ENCODE measurements around the gene TOMM6. TPM values are rescaled to one million over a fixed set of nuclear protein-coding genes. Genes with fewer than 3 reads are reported as not detected.
A peak's percentile ranks its signal among the peaks of the same experiment; 100 is the strongest.

TOMM6 gene
- total RNA-seq (100 to 1,000 TPM; 118 to 126 TPM), polyA plus RNA-seq (100 to 1,000 TPM; 301 to 353 TPM)

GRCh38 chr6:41787219-41787917 lies at the start of gene TOMM6:
TOMM6 (plus strand) TSS chr6:41787694; CDS start chr6:41787698, 4 bp downstream.
- Mint-ChIP-seq H3K27ac (peak within 1 kb of the TSS; percentile 92 to 98 (median 98)), H3K9me3 (peaks cover 0 to 2% (median 0%) of the 10 kb centered on the region in 8 donors), H3K36me3 (peaks cover 19 to 39% of the 10 kb centered on the region in 2 donors), H3K27me3 (peaks cover 0 to 3% of the 10 kb centered on the region in 2 donors), H3K4me1 (peaks cover 7 to 29% (median 12%) of the 10 kb centered on the region in 4 donors), H3K4me3 (peak within 1 kb of the TSS; percentile 95 to 99 (median 98))
- intact Hi-C loops (cut with micrococcal nuclease), result loop anchor here (1.0 to 10.0 kb wide), 12 partner anchors 8 to 1842 kb away; partner anchors contain the start of genes BYSL, CCND3, FRS3 and GTPBP2
- Histone ChIP-seq H3K4me3 (ENCODE audit: low read length in 2 of 2) (peak within 1 kb of the TSS; percentile 84 to 100), H3K36me3 (ENCODE audit: insufficient read depth, low read length) (peaks cover 30% of the 10 kb centered on the region), H3K4me1 (ENCODE audit: insufficient read depth, low read length) (peaks cover 16% of the 10 kb centered on the region), H3K27ac (ENCODE audit: low read depth, low read length) (peak within 1 kb of the TSS; percentile 90), H3K9me3 (ENCODE audit: control insufficient read depth in 1 of 2, low read length in 2 of 2) (no peaks in the 10 kb centered on the region), H3K27me3 (ENCODE audit: insufficient read depth, low read length) (no peaks in the 10 kb centered on the region)
- ChIA-PET POLR2A (ENCODE audit: partially characterized antibody) (interaction anchor here (0.9 to 5.5 kb wide), 27 partner anchors 8 to 1842 kb away, joined by 3 to 126 read pairs (median 4); partner anchors contain the start of genes BYSL, CCND3, CNPY3 and MED20), CTCF (ENCODE audit: partially characterized antibody) (interaction anchor here (0.7 to 9.8 kb wide), 24 partner anchors 8 to 1640 kb away, joined by 3 to 178 read pairs (median 4); partner anchors contain the start of genes ABCC10, BYSL, MED20 and TAF8)
- DNase-seq, result peak; percentile 93 to 95 (median 94)

- no peaks in the 10 kb centered on the region for H3K9me3 Mint-ChIP-seq
- no peak overlapping the region for H3K27ac Mint-ChIP-seq
- no peak for DNase-seq
- ChIA-PET CTCF (ENCODE audit: partially characterized antibody) (no interaction called here), POLR2A (ENCODE audit: partially characterized antibody) (interaction anchor here (1.9 kb wide), 1 partner anchor 47 kb away, joined by 4 read pairs; no protein-coding TSS in a partner anchor)
- H3K4me1 Mint-ChIP-seq, result peaks cover 0 to 6% (median 3%) of the 10 kb centered on the region in 4 donors
- Histone ChIP-seq H3K36me3 (ENCODE audit: insufficient read depth, low read length) (no peaks in the 10 kb centered on the region), H3K27me3 (ENCODE audit: insufficient read depth, low read length) (no peaks in the 10 kb centered on the region), H3K27ac (ENCODE audit: low read depth, low read length) (no peak overlapping the region), H3K4me1 (ENCODE audit: insufficient read depth, low read length) (peaks cover 4% of the 10 kb centered on the region), H3K4me3 (ENCODE audit: low read length in 2 of 2) (no peak overlapping the region), H3K9me3 (ENCODE audit: control insufficient read depth in 1 of 2, low read length in 2 of 2) (no peaks in the 10 kb centered on the region)
- intact Hi-C loops (cut with micrococcal nuclease), result loop anchor here (10.0 kb wide), 1 partner anchor 1896 kb away; the partner anchor contains the start of gene MAD2L1BP
- no peak overlapping the region for H3K4me3 Mint-ChIP-seq
- peaks cover 0 to 1% of the 10 kb centered on the region in 2 donors for H3K27me3 Mint-ChIP-seq
- peaks cover 0 to 3% of the 10 kb centered on the region in 2 donors for H3K36me3 Mint-ChIP-seq
Observed at GRCh38 chr6:41739041-41739440, 48.5 kb upstream of the TOMM6 start.

DNA sequence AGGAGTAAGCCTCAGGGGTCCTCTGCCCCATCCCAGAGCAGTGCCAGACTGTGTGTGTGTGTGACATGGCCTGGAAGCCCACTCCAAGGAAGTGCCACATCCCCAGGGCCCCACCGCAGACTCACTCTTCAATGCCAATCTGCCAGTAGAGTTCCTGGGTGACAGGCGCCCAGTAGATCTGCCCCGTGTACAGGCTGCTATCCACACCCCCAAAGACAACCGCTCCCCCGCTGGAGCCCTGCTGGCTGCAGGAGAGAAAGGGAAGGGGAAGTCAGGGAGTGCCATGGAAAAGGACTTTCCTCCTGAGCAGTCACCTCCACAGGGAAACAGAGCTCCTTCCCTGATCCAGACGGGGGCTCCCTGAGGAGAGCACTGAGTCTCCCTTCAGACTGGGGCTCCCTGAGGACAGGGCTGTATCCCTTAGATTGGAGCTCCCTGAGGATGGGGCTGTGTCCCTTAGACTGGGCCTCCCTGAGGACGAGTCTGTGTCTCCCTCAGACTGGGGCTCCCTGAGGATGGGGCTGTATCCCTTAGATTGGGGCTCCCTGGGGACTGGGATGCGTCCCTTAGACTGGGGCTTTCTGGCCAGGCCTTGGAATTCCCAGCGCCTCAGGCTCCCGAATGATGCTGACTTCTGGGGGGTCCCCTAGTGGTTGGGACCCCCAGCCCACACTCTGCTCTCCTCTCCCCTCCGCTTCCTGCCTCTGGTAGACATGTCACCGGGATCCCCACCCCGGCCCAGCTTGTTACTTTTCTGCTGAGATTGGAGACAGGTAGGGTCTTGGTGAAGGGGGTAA lies 46.9 kb upstream of the TOMM6 start:
- ChIA-PET POLR2A (ENCODE audit: partially characterized antibody) (no interaction called here), CTCF (ENCODE audit: partially characterized antibody) (no interaction called here)
- intact Hi-C loops (cut with micrococcal nuclease), result no loop called here
- H3K27ac ChIP-seq (ENCODE audit: low read depth, low read length), result no peak overlapping the region
- peaks cover 0 to 1% of the 10 kb centered on the region in 2 donors for H3K36me3 Mint-ChIP-seq
- H3K9me3 ChIP-seq (ENCODE audit: control insufficient read depth in 1 of 2, low read length in 2 of 2), result no peaks in the 10 kb centered on the region
- no peak overlapping the region for H3K4me3 ChIP-seq (ENCODE audit: low read length in 2 of 2)
- H3K27ac Mint-ChIP-seq, result no peak overlapping the region
- no peak for DNase-seq
- no peaks in the 10 kb centered on the region for H3K9me3 Mint-ChIP-seq
- no peaks in the 10 kb centered on the region for H3K27me3 ChIP-seq (ENCODE audit: insufficient read depth, low read length)
- no peak overlapping the region for H3K4me3 Mint-ChIP-seq
- peaks cover 4% of the 10 kb centered on the region for H3K4me1 ChIP-seq (ENCODE audit: insufficient read depth, low read length)
- H3K4me1 Mint-ChIP-seq, result peaks cover 0 to 5% (median 2%) of the 10 kb centered on the region in 4 donors
- peaks cover 0 to 1% of the 10 kb centered on the region in 2 donors for H3K27me3 Mint-ChIP-seq
- no peaks in the 10 kb centered on the region for H3K36me3 ChIP-seq (ENCODE audit: insufficient read depth, low read length)

DNA sequence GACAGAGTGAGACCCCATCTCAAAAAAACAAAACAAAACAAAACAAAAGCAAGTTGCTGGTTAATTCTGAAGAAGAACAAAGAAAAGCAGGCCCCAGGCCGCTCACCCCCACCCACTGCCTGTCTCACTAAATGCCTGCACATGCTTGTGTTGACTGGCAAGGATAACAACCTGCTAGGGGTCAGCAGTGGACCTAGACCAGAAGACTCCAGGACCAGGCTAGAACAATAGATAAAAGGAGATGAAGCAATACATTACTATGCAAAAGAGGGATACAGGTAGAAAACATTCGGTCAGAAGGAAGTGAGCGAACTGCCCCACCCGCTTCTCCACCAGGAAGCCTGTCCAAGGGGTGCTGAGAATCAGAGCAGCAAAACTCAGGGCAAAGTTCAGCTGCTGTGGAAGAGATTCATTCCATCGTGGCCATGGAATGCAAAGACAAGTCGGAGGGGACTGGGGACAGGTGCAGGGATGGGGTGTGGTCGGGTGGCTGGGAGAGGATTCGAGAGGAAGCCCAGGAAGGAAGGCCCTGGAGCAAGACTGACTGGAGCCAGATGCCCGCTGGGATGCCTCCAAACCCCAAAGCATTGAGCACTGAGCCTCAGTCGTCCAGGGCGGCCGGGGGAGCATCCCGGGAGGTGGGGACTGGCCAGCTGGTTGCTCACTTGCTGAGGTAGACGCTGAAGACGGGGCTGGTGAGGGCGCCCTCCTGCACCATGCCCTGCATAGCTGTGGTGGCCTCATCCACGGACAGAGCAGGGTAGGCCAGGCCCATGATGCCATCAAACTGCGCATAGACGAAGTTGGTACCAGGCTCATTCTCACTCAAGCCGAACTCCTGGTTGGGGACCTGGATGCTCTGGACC lies 45.6 kb upstream of the TOMM6 start:
- no peak overlapping the region for H3K4me3 ChIP-seq (ENCODE audit: low read length in 2 of 2)
- no peaks in the 10 kb centered on the region for H3K27me3 ChIP-seq (ENCODE audit: insufficient read depth, low read length)
- no peaks in the 10 kb centered on the region for H3K36me3 Mint-ChIP-seq
- no peaks in the 10 kb centered on the region for H3K4me1 ChIP-seq (ENCODE audit: insufficient read depth, low read length)
- ChIA-PET POLR2A (ENCODE audit: partially characterized antibody) (no interaction called here), CTCF (ENCODE audit: partially characterized antibody) (no interaction called here)
- no peaks in the 10 kb centered on the region for H3K9me3 Mint-ChIP-seq
- H3K27ac ChIP-seq (ENCODE audit: low read depth, low read length), result no peak overlapping the region
- no peak overlapping the region for H3K27ac Mint-ChIP-seq
- no peaks in the 10 kb centered on the region for H3K9me3 ChIP-seq (ENCODE audit: control insufficient read depth in 1 of 2, low read length in 2 of 2)
- H3K36me3 ChIP-seq (ENCODE audit: insufficient read depth, low read length), result no peaks in the 10 kb centered on the region
- H3K4me1 Mint-ChIP-seq, result no peaks in the 10 kb centered on the region
- DNase-seq, result no peak
- H3K4me3 Mint-ChIP-seq, result no peak overlapping the region
- peaks cover 0 to 1% of the 10 kb centered on the region in 2 donors for H3K27me3 Mint-ChIP-seq
- intact Hi-C loops (cut with micrococcal nuclease), result no loop called here

- Histone ChIP-seq H3K4me1 (ENCODE audit: insufficient read depth, low read length) (no peaks in the 10 kb centered on the region), H3K27me3 (ENCODE audit: insufficient read depth, low read length) (no peaks in the 10 kb centered on the region), H3K4me3 (ENCODE audit: low read length in 2 of 2) (no peak overlapping the region), H3K27ac (ENCODE audit: low read depth, low read length) (no peak overlapping the region), H3K9me3 (ENCODE audit: control insufficient read depth in 1 of 2, low read length in 2 of 2) (no peaks in the 10 kb centered on the region), H3K36me3 (ENCODE audit: insufficient read depth, low read length) (no peaks in the 10 kb centered on the region)
- H3K4me1 Mint-ChIP-seq, result no peaks in the 10 kb centered on the region
- intact Hi-C loops (cut with micrococcal nuclease), result no loop called here
- no peaks in the 10 kb centered on the region for H3K27me3 Mint-ChIP-seq
- no peak for DNase-seq
- no peak overlapping the region for H3K4me3 Mint-ChIP-seq
- H3K9me3 Mint-ChIP-seq, result no peaks in the 10 kb centered on the region
- no peaks in the 10 kb centered on the region for H3K36me3 Mint-ChIP-seq
- ChIA-PET CTCF (ENCODE audit: partially characterized antibody) (no interaction called here), POLR2A (ENCODE audit: partially characterized antibody) (no interaction called here)
- no peak overlapping the region for H3K27ac Mint-ChIP-seq
Observed at GRCh38 chr6:41743406-41744235, 43.9 kb upstream of the TOMM6 start.

- H3K27ac ChIP-seq (ENCODE audit: low read depth, low read length), result no peak overlapping the region
- no peaks in the 10 kb centered on the region for H3K9me3 ChIP-seq (ENCODE audit: control insufficient read depth in 1 of 2, low read length in 2 of 2)
- Mint-ChIP-seq H3K9me3 (no peaks in the 10 kb centered on the region), H3K4me3 (no peak overlapping the region), H3K27me3 (no peaks in the 10 kb centered on the region), H3K36me3 (no peaks in the 10 kb centered on the region), H3K27ac (no peak overlapping the region), H3K4me1 (no peaks in the 10 kb centered on the region)
- CTCF ChIA-PET (ENCODE audit: partially characterized antibody), result no interaction called here
- POLR2A ChIA-PET (ENCODE audit: partially characterized antibody), result no interaction called here
- H3K36me3 ChIP-seq (ENCODE audit: insufficient read depth, low read length), result no peaks in the 10 kb centered on the region
- no peaks in the 10 kb centered on the region for H3K27me3 ChIP-seq (ENCODE audit: insufficient read depth, low read length)
- DNase-seq, result no peak
- intact Hi-C loops (cut with micrococcal nuclease), result no loop called here
- H3K4me1 ChIP-seq (ENCODE audit: insufficient read depth, low read length), result no peaks in the 10 kb centered on the region
- no peak overlapping the region for H3K4me3 ChIP-seq (ENCODE audit: low read length in 2 of 2)
Observed at GRCh38 chr6:41744236-41744787, 43.2 kb upstream of the TOMM6 start.
